Mesenchymal stem cell (in vitro differentiated cells and primary cell): Measurements from ENCODE around the gene FAS.

Source experiments
- DNase-seq: peaks from one replicate; pipeline ENCODE4 v3.0.0-alpha.2; 2013
- H2AFZ ChIP-seq: one replicate; pipeline ENCODE4 v1.6.1; 2013; ENCODE audit warnings: low read depth, mild to moderate bottlenecking, control low read depth, inconsistent platforms, low read length, moderate library complexity
- H2AK5ac ChIP-seq: 2 replicates; pipeline ENCODE4 v1.6.1; 2013; ENCODE audit warnings: low read length, moderate library complexity, mild to moderate bottlenecking, inconsistent platforms; ENCODE audit not compliant: severe bottlenecking
- H2BK120ac ChIP-seq: one replicate; pipeline ENCODE4 v1.6.1; 2013; ENCODE audit warnings: low read depth, mild to moderate bottlenecking, inconsistent platforms, low read length, moderate library complexity
- H2BK12ac ChIP-seq, 2 experiments: one replicate each; pipeline ENCODE4 v1.6.1; 2013; ENCODE audit warnings: inconsistent platforms in 2 of 2, low read length in 2 of 2, mild to moderate bottlenecking in 2 of 2, moderate library complexity in 2 of 2, control low read depth in 1 of 2
- H2BK15ac ChIP-seq: one replicate; pipeline ENCODE4 v1.6.1; 2013; ENCODE audit warnings: mild to moderate bottlenecking, low read depth, inconsistent platforms; ENCODE audit not compliant: poor library complexity, severe bottlenecking
- H2BK5ac ChIP-seq: 2 replicates; pipeline ENCODE4 v1.6.1; 2013; ENCODE audit warnings: low read depth, mild to moderate bottlenecking, low read length, control low read depth, inconsistent platforms; ENCODE audit not compliant: poor library complexity, severe bottlenecking
- H3K14ac ChIP-seq, 2 experiments: one replicate each; pipeline ENCODE4 v1.6.1; 2013; ENCODE audit warnings: inconsistent platforms in 2 of 2, low read length in 2 of 2, control low read depth in 1 of 2, mild to moderate bottlenecking in 1 of 2, moderate library complexity in 1 of 2
- H3K18ac ChIP-seq, 2 experiments: one replicate each; pipeline ENCODE4 v1.6.1; 2013; ENCODE audit warnings: inconsistent platforms in 2 of 2, low read length in 2 of 2, control low read depth in 1 of 2, low read depth in 1 of 2, mild to moderate bottlenecking in 1 of 2
- H3K23ac ChIP-seq, 2 experiments: one replicate each; pipeline ENCODE4 v1.6.1; 2013; ENCODE audit warnings: inconsistent platforms in 2 of 2, low read length in 2 of 2, mild to moderate bottlenecking in 2 of 2, moderate library complexity in 2 of 2, control low read depth in 1 of 2
- H3K27ac ChIP-seq: 2 replicates; pipeline ENCODE4 v1.5.1; 2013; ENCODE audit warnings: mild to moderate bottlenecking, moderate library complexity, low read length, control low read depth, inconsistent platforms; ENCODE audit not compliant: poor library complexity, severe bottlenecking
- H3K27me3 ChIP-seq, 2 experiments: 2 replicates each; pipeline versions ENCODE4 v1.6.1 to v1.7.0; 2013; ENCODE audit warnings: low read length in 2 of 2, mild to moderate bottlenecking in 2 of 2, moderate library complexity in 2 of 2, control low read depth in 1 of 2, inconsistent platforms in 1 of 2; ENCODE audit not compliant: control insufficient read depth in 1 of 2, insufficient read depth in 1 of 2
- H3K36me3 ChIP-seq, 2 experiments: 2 replicates each; pipeline versions ENCODE4 v1.6.1 to v1.7.0; 2013; ENCODE audit warnings: low read length in 2 of 2, control low read depth in 1 of 2, inconsistent platforms in 1 of 2, low read depth in 1 of 2, mild to moderate bottlenecking in 1 of 2; ENCODE audit not compliant: insufficient read depth in 2 of 2, control insufficient read depth in 1 of 2
- H3K4ac ChIP-seq, 2 experiments: one replicate each; pipeline ENCODE4 v1.6.1; 2013; ENCODE audit warnings: inconsistent platforms in 2 of 2, low read length in 2 of 2, mild to moderate bottlenecking in 2 of 2, moderate library complexity in 2 of 2, control low read depth in 1 of 2, low read depth in 1 of 2
- H3K4me1 ChIP-seq: 2 replicates; pipeline ENCODE4 v1.6.1; 2013; ENCODE audit warnings: low read depth, low read length, control low read depth; ENCODE audit not compliant: control insufficient read depth, insufficient read depth
- H3K4me2 ChIP-seq: 2 replicates; pipeline ENCODE4 v1.6.1; 2013; ENCODE audit warnings: low read length, mild to moderate bottlenecking, inconsistent platforms; ENCODE audit not compliant: poor library complexity, severe bottlenecking
- H3K4me3 ChIP-seq, 2 experiments: 2 replicates each; pipeline versions ENCODE4 v1.5.1 to v1.7.0; 2013; ENCODE audit warnings: low read length in 2 of 2, mild to moderate bottlenecking in 2 of 2, control low read depth in 1 of 2, low read depth in 1 of 2; ENCODE audit not compliant: insufficient read depth in 1 of 2
- H3K79me1 ChIP-seq: replicated peaks from 2 replicates; pipeline ENCODE4 v1.6.1; 2013; ENCODE audit warnings: mild to moderate bottlenecking, control low read depth, low read length, inconsistent platforms; ENCODE audit not compliant: poor library complexity, severe bottlenecking
- H3K9ac ChIP-seq: 2 replicates; pipeline ENCODE4 v1.7.0; 2013; ENCODE audit warnings: mild to moderate bottlenecking, low read length, moderate library complexity
- H3K9me3 ChIP-seq: 2 replicates; pipeline ENCODE4 v1.7.0; 2013; ENCODE audit warnings: mild to moderate bottlenecking, low read length; ENCODE audit not compliant: control insufficient read depth
- H4K8ac ChIP-seq: one replicate; pipeline ENCODE4 v1.6.1; 2013; ENCODE audit warnings: inconsistent platforms, mild to moderate bottlenecking, low read length, moderate library complexity
- H4K91ac ChIP-seq: one replicate; pipeline ENCODE4 v1.6.1; 2013; ENCODE audit warnings: mild to moderate bottlenecking, low read length, inconsistent platforms
- WGBS: methylation state at CpG from one replicate; pipeline ENCODE4 v1.1.7; 2013; ENCODE audit warnings: mixed read lengths; 5-methylcytosine and 5-hydroxymethylcytosine counted together

FAS gene

GRCh38 chr10:89043052-89043451 is 52.5 kb downstream of the FAS start:
- no peaks in the 10 kb centered on the region for H3K79me1 ChIP-seq
- H3K4me3 ChIP-seq: no peak overlapping the region
- no peaks in the 10 kb centered on the region for H3K4me1 ChIP-seq
- WGBS: 86% methylated on average over 2 of the region's 4 CpGs
- no peak overlapping the region for H4K91ac ChIP-seq
- H3K14ac ChIP-seq: no peak overlapping the region
- no peak overlapping the region for H3K4ac ChIP-seq
- H2AK5ac ChIP-seq: no peak overlapping the region
- no peak overlapping the region for H3K9ac ChIP-seq
- H2BK120ac ChIP-seq: no peak overlapping the region
- H3K27ac ChIP-seq: no peak overlapping the region
- H2AFZ ChIP-seq: no peak overlapping the region
- H3K36me3 ChIP-seq: peaks cover 6 to 31% of the 10 kb centered on the region in 2 experiments
- no peak overlapping the region for H2BK12ac ChIP-seq
- H3K23ac ChIP-seq: no peak overlapping the region
- H3K27me3 ChIP-seq: no peaks in the 10 kb centered on the region
- no peak overlapping the region for H2BK15ac ChIP-seq
- DNase-seq: no peak
- H4K8ac ChIP-seq: no peak overlapping the region
- H3K4me2 ChIP-seq: no peak overlapping the region
- H2BK5ac ChIP-seq: no peak overlapping the region
- H3K18ac ChIP-seq: no peak overlapping the region
- H3K9me3 ChIP-seq: no peaks in the 10 kb centered on the region

- Histone ChIP-seq H3K79me1 (no peaks in the 10 kb centered on the region), H3K36me3 (peaks cover 2 to 27% of the 10 kb centered on the region in 2 experiments), H3K9ac (no peak overlapping the region), H2AFZ (no peak overlapping the region), H2BK15ac (no peak overlapping the region), H4K91ac (no peak overlapping the region), H2BK12ac (no peak overlapping the region), H3K4ac (no peak overlapping the region), H3K27me3 (no peaks in the 10 kb centered on the region), H3K14ac (no peak overlapping the region), H4K8ac (no peak overlapping the region), H2BK5ac (no peak overlapping the region), H3K23ac (no peak overlapping the region), H3K9me3 (no peaks in the 10 kb centered on the region), H3K27ac (no peak overlapping the region), H3K18ac (no peak overlapping the region), H3K4me2 (no peak overlapping the region), H2BK120ac (no peak overlapping the region), H3K4me3 (no peak overlapping the region), H3K4me1 (no peaks in the 10 kb centered on the region), H2AK5ac (no peak overlapping the region)
- no peak for DNase-seq
- 89% methylated on average over 2 of the region's 2 CpGs for WGBS
These were observed 56.8 kb downstream of the FAS start for GRCh38 chr10:89047397-89047796.

GRCh38 chr10:89051593-89051992 is 61.0 kb downstream of the FAS start:
- no peak overlapping the region for H2BK12ac ChIP-seq
- H3K36me3 ChIP-seq: peaks cover 0 to 18% of the 10 kb centered on the region in 2 experiments
- H3K4me3 ChIP-seq: no peak overlapping the region
- H3K27ac ChIP-seq: no peak overlapping the region
- no peak overlapping the region for H3K9ac ChIP-seq
- H3K4me2 ChIP-seq: no peak overlapping the region
- H4K91ac ChIP-seq: no peak overlapping the region
- H2AK5ac ChIP-seq: no peak overlapping the region
- H2BK5ac ChIP-seq: no peak overlapping the region
- no peaks in the 10 kb centered on the region for H3K27me3 ChIP-seq
- no peak overlapping the region for H3K18ac ChIP-seq
- no peak overlapping the region for H3K4ac ChIP-seq
- H3K23ac ChIP-seq: no peak overlapping the region
- H2AFZ ChIP-seq: no peak overlapping the region
- no peak overlapping the region for H3K14ac ChIP-seq
- H3K79me1 ChIP-seq: no peaks in the 10 kb centered on the region
- H4K8ac ChIP-seq: no peak overlapping the region
- no peaks in the 10 kb centered on the region for H3K4me1 ChIP-seq
- no peak overlapping the region for H2BK15ac ChIP-seq
- no peak for DNase-seq
- H3K9me3 ChIP-seq: no peaks in the 10 kb centered on the region
- H2BK120ac ChIP-seq: no peak overlapping the region

- 75% methylated on average over 5 of the region's 5 CpGs for WGBS
These were observed 63.0 kb downstream of the FAS start for GRCh38 chr10:89053555-89053954.

More at GRCh38 chr10:89053555-89053954, 63.0 kb downstream of the FAS start:
- peak overlapping the region; percentile 60 for H4K8ac ChIP-seq
- no peak overlapping the region for H2AK5ac ChIP-seq
- peak overlapping the region in 1 of 2 experiments; percentile 49 for H3K18ac ChIP-seq
- H3K4me3 ChIP-seq: no peak overlapping the region
- H2BK120ac ChIP-seq: no peak overlapping the region
- H3K9ac ChIP-seq: no peak overlapping the region
- no peak overlapping the region for H3K4ac ChIP-seq
- no peaks in the 10 kb centered on the region for H3K9me3 ChIP-seq
- H3K23ac ChIP-seq: no peak overlapping the region
- H2BK15ac ChIP-seq: no peak overlapping the region
- H4K91ac ChIP-seq: no peak overlapping the region
- H3K36me3 ChIP-seq: peaks cover 0 to 6% of the 10 kb centered on the region in 2 experiments
- H2BK5ac ChIP-seq: no peak overlapping the region
- no peaks in the 10 kb centered on the region for H3K79me1 ChIP-seq
- no peaks in the 10 kb centered on the region for H3K27me3 ChIP-seq
- no peak overlapping the region for H2AFZ ChIP-seq
- peak overlapping the region in 1 of 2 experiments; percentile 63 for H2BK12ac ChIP-seq
- DNase-seq: no peak
- no peak overlapping the region for H3K27ac ChIP-seq
- no peak overlapping the region for H3K4me2 ChIP-seq
- no peaks in the 10 kb centered on the region for H3K4me1 ChIP-seq
- H3K14ac ChIP-seq: no peak overlapping the region
